GM21447 (cell line): ENCODE results near the gene PRKCB.

Experiments
- ATAC-seq: cut with Tn5 transposase; IDR thresholded peaks from one replicate; pipeline ENCODE4 v1.9.1; 2021; ENCODE audit not compliant: unreplicated experiment

PRKCB gene

GRCh38 chr16:24152826-24153225, 317.0 kb downstream of the PRKCB start:
- no peak for ATAC-seq

GRCh38 chr16:24156777-24157176, 321.0 kb downstream of the PRKCB start:
- ATAC-seq = no peak

GRCh38 chr16:24163935-24164334, 328.2 kb downstream of the PRKCB start:
- ATAC-seq = no peak

DNA sequence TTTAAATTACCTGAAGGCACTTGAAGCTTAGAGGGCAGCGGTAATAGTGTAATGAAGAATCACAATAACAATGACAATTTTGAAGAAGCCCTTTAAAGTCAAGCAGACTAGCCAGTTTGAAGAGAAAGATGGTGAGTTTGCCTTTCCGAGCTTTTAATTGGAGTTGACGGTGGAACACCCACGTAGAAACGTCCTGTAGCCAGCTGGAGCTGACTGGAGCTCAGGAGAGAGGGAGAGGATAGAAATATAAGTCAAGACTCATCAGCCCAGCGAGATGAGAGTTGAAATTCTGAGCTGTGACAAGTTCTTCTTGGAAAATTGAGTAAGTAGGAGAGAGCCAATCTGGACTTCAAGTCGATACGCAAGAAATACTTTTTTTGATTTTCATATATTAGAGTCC, 328.6 kb downstream of the PRKCB start:
- no peak for ATAC-seq

DNA sequence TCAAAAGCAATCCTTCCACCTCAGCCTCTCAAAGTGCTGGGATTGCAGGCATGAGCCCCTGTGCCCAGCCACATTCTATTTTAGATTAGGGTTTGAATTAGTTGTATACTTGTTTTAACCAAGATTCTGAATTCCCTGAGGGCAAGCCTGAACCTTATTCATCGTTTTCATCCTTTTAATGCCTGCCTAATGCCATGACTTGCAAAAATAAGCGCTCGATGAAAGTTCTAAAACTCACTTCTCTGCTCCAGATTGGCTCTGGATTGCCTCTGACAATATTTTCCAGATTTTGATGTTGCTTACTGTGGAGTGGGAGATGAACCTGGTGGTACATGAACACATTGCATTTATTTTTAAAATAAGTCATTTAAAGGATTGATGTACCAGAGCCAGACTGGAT, 329.5 kb downstream of the PRKCB start:
- no peak for ATAC-seq

GRCh38 chr16:24166661-24167528, 331.1 kb downstream of the PRKCB start:
- no peak for ATAC-seq

GRCh38 chr16:24168856-24169255, 333.1 kb downstream of the PRKCB start:
- ATAC-seq = no peak

DNA sequence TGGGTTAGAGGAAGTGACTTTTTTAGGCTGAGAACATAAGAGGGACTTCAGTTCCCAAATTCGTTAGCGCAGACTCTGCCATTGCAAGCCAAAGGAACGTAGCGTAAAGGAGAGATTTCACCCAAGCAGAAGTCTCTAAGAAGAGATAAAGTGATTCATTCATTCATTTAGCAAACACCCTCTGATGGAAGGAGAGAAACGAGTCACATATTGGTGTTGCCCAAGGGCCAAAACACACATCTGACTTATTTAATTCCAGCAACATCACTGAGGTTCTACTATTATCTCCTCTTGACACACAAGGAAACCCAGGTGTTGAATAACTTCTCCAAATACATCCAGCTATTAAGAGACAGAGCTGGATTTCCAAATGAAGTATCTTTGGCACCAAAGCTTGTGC, 334.6 kb downstream of the PRKCB start:
- no peak for ATAC-seq

GRCh38 chr16:24174504-24174903, 338.7 kb downstream of the PRKCB start:
- no peak for ATAC-seq

DNA sequence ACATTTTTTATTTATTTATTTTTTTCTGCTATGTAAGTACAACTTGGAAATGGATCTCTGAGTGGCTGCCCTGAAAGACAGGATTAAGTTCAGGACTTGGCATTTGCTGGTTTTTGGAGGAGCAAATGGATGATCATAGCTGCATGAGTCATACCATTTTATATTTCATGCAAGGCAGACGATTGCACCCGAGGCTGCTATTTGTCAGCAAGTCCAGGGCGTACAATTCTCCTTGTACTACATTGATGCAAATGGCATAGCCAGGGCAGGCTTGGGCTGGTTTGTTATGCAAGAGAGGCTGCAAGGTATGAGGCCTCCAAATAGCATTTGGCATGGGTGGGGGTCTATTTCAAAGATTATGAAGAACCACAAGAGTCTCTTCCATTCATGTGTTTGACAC, 339.2 kb downstream of the PRKCB start:
- ATAC-seq = no peak

DNA sequence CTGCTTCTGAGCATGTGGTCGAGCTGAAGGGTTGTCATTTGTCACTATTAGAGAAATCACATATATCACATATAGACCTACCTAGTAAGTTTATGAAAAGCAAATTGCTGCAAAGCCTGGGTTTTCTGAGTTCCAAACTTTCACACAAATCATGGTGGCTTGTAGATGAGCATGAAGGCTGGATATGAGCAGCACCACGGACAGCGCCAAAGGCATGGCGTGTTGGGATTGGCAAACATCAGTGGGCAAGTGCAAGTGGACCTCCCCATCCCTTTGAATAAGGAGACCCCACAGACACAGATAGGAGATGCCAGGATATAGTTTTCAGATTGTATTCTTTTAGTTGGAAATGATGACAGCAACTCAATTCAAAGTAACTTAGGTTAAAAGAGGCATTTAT, 342.7 kb downstream of the PRKCB start:
- ATAC-seq = no peak

DNA sequence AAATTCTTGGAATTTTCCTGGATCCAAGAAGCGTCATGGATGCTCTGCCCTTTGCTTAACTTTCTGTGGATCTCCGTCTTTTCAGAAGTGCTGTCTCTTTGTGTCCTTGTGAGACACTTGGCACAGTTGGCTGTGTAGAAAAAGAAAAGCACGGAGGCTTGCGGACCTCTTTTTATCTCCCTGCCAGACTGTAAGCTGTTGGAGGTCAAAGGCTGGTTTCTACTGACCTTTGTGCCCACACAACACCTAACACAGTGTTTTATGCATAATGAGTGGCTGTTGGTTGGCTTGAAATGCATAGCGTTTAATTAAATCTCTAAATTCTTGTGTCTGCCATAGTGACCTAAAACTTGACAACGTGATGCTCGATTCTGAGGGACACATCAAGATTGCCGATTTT, 344.7 kb downstream of the PRKCB start:
- ATAC-seq = no peak

- ATAC-seq = no peak
Observed at GRCh38 chr16:24188021-24188542, 352.3 kb downstream of the PRKCB start.

DNA sequence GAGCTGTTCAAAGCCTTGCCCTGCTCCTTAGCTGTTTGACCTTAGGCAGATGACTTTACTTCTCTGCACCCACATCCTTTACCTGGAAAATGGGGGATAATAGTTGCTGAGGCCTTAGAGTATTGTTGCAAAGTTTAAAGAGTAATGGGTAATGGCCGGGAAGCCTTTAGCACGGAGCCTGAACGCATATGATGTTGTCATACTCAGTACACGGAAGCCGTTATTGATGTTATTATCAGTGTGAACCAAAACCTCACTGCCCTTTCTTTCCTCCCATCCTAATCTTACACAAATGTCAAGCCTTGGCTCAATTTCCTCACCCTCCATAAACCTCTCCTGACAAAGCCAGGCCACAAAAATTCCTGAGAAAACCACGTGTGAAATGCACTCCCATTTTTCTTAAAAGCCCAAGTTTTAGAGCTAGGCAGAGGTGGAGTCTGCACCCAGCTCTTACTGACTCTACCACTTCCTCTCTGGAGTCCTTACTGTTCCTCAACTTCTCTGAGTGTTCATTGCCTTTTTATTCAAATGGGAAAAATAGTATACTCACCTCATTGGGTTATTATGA, 353.1 kb downstream of the PRKCB start:
- ATAC-seq = no peak

- no peak for ATAC-seq
Observed at GRCh38 chr16:24189941-24190340, 354.2 kb downstream of the PRKCB start.

GRCh38 chr16:24191876-24192402, 356.2 kb downstream of the PRKCB start:
- ATAC-seq = no peak

DNA sequence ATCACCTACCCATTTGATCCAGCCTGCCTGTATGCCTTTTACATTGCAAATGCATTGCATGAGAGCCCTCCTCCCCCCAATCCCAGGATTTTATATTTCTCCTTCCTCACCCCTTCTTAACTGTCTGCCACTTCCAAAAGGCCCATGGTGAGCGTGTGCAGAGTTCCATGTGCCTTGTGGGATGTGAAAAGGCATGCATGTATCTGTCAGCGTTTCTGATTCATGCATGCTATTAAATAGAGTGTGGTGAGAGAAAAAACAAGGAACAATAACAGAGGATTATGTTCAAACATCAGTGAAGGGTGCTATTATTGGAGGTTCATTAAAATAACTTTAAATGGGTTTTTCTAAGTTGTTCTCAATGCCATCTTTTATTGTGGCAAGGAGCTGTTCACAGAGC, 359.4 kb downstream of the PRKCB start:
- ATAC-seq = no peak

DNA sequence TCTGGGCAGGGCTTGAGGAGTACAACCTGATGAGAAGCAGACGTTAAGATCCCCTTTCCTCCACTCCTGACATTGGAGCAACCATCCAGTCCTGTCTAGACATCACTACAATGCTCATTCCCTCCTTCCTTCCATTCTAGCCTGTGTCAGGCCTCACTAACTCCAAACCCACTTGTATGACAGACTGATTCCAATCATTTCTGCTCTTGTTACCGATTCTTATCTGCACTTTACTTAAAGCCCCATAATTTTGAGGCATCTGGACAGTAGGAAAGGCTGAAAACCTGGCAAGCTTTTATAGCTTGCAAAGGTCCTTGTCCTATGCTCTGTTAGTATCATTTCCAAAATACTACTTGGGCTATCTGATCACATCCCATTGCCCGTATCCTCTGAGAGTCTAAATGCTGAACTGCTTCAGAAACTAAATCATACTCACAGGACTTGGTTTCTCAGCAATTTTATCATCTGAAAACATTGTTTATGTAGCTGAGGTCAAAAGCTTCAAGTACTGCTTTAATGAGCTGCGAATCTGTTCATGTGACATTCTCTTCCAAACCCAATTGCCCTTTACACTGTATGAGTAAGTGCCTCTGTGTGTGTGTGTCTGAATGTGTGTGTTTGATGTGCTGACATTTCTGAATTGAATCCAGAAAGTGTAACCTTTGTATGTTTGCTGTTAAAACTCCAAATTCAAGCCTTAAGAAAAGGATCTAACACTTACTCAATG, 363.2 kb downstream of the PRKCB start:
- ATAC-seq = no peak

DNA sequence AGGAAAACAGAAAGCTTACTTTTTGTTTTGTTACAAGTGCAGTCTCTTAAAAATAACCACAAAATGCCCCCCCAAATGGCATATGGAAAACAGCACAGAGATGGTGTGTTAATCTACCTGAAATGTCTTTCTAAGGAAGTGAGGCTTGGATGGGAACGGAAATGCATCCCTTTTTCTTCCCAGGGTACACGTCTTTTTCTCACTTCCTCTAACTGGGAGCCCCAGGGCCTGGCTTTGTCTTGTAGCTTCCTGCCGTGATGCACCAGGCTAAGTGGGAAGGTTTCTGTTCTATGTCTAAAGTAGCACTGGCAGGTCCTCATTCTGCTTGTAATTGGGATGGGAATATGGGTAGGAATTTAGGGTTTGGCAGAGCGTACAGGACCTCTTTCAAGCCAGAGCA, 367.9 kb downstream of the PRKCB start:
- ATAC-seq = no peak

DNA sequence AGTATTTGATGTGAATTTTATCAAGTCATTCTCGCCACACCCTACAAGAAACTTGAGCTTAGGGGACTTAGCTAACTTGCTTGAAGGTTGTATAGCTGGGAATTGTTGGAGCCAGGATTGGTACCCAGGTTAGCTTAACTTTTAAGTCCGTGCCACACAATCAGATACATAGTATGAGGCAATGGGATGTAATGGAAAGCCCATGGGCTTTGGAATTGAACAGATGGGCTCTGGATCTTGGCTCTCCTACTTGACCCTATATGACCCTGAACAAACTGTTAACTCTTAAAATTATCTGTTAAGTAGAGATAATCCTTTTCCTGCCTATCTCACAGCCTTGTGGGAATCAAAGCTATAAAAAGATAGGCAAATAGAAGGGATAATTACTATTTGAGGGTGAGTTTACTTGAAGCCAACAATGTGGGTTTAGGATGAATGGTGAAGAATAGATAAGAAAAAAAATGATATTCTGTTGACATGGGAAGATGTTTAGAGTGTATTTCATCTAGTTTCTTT, 368.4 kb downstream of the PRKCB start:
- no peak for ATAC-seq

GRCh38 chr16:24206926-24207325, 371.1 kb downstream of the PRKCB start:
- ATAC-seq = no peak
